Hippocampal formation (tissue), 2 donors: ENCODE measurements around the gene VPS26A.
A peak's percentile ranks its signal among the peaks of the same experiment; 100 is the strongest.
"Not testable (repeated sequence)": the region's sequence is repeated elsewhere in the genome, so short reads cannot be mapped to it uniquely, and the experiment has no call there.

Experiments used
- DNase-seq, 2 donors: peaks; one replicate each; lab custom pipeline; 2025; lab: John Stamatoyannopoulos, UW

The VPS26A gene

GRCh38 chr10:69103784-69104183 is 20.2 kb upstream of the VPS26A start:
- DNase-seq = no peak

- no peak for DNase-seq
Observed at GRCh38 chr10:69104994-69105790, 18.8 kb upstream of the VPS26A start.

GRCh38 chr10:69107176-69107490 is 16.8 kb upstream of the VPS26A start:
- no peak for DNase-seq

DNA sequence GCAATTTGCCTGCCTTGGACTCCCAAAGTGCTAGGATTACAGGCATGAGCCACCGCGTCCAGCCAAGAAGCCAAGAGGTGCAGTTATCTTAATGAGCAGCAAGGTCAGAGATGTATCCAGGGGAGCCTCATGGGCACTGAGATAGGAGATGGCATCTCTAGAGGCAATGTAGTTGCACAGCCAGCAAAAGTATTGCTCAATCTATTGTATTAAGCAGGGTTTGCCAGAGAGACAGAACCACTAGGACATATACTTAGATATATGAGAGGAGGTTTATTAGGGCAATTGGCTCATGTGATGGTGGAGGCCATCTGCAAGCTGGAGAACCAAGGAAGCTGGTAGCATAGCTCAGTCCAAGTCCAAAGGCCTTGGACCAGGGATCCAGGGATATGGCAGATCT is 16.3 kb upstream of the VPS26A start:
- DNase-seq = no peak

DNA sequence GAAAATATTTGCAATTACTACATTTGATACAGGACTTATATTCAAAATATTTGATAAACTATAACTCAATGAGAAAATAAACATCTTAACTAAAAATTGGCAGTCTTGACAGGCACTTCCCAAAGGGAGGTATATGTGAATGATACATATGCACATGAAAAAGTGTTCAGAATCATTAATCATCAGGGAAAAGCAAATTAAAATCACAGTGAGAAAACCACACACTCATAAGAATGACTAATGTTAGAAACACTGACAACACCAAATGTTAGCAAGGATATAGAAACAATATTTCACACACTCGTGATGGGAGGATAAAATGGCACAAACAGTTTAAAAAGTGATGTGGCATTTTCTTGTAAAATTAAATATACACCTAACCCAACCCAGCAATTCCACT is 4.1 kb upstream of the VPS26A start:
- DNase-seq = no peak

DNA sequence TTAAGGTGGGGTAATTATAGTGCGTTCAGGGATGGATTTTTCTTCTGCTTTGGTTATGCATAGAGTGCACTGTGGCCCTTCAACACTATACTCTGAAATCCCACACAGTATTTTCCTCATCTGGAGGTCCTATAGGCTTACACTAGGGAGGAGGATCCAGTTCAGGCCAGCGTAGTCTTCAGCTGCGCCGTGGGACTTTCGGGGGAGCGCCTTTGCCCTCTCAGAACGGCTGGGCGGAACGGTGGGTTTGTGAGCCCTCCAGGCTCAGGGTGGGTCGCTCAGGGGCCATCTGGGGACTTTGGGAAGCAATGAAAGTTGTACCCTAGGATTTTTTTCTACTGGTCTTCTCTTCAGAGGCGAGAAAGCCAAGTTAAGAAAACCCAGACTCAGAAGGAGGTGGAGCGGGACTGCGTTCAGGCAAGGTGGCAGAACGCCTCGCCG is 652 bp upstream of the VPS26A start:
- peak; percentile 63 for DNase-seq

GRCh38 chr10:69124563-69125268 is 738 bp downstream of the VPS26A start:
- peak; percentile 5 to 29 for DNase-seq

GRCh38 chr10:69125554-69125953 is 1.6 kb downstream of the VPS26A start:
- no peak for DNase-seq

- DNase-seq = no peak
Observed at GRCh38 chr10:69130251-69130650, 6.3 kb downstream of the VPS26A start.

GRCh38 chr10:69139961-69140360 is 16.0 kb downstream of the VPS26A start:
- no peak for DNase-seq

- no peak for DNase-seq
Observed at GRCh38 chr10:69141304-69141703, 17.3 kb downstream of the VPS26A start.

DNA sequence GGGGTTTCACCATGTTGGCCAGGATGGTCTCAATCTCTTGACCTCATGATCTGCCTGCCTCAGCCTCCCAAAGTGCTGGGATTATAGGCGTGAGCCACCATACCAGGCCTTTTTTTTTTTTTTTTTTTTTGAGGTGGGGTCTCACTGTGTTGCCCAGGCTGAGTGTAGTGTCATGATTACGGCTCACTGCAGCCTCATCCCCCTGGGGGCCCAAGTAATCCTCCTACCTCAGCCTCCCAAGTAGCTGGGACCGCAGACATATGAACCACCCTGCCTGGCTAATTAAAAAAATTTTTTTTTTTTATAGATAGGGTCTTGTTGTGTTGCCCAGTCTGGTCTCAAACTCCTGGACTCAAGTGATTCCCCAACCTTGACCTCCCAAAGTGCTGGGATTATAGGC is 18.1 kb downstream of the VPS26A start:
- DNase-seq = not testable (repeated sequence)

DNA sequence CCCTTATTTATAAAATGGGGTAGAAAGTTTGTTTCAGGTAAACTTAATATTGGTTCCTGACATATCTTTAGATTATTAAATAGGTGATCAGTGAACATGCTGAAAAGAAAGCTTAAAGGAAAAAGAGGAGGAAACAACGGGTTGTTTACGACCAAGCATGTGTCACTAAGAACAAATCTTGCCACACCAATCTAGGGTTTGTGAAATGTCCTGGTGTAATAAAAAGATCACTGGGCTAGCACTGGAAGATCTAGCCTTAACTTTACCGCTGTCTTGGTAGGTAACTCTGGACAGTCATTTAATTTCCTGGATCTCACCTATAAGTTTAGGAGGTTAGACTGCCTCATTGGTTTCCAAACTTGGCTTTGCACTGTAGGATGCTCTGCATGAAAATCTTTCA is 19.0 kb downstream of the VPS26A start:
- no peak for DNase-seq

- DNase-seq = no peak
Observed at GRCh38 chr10:69145329-69145728, 21.4 kb downstream of the VPS26A start.

DNA sequence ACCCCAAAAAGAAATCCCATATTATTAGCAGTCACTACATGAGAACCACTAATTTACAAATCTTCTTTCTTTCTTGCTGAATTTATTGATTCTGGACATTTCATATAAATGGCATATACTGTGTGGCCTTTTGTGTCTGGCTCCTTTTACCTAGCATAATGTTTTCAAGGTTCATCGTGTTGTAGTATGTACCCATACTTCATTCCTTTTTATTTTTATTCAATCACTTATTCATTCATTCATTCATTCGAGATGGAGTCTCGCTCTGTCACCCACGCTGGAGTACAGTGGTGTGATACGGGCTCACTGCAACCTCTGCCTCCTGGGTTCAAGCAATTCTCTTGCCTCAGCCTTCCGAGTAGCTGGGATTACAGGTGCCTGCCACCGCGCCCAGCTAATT is 21.9 kb downstream of the VPS26A start:
- no peak for DNase-seq

- DNase-seq = no peak
Observed at GRCh38 chr10:69146759-69147158, 22.8 kb downstream of the VPS26A start.

GRCh38 chr10:69151984-69152383 is 28.0 kb downstream of the VPS26A start:
- no peak for DNase-seq

GRCh38 chr10:69153227-69153626 is 29.2 kb downstream of the VPS26A start:
- no peak for DNase-seq

- DNase-seq = no peak
Observed at GRCh38 chr10:69160809-69161241, 36.8 kb downstream of the VPS26A start.

DNA sequence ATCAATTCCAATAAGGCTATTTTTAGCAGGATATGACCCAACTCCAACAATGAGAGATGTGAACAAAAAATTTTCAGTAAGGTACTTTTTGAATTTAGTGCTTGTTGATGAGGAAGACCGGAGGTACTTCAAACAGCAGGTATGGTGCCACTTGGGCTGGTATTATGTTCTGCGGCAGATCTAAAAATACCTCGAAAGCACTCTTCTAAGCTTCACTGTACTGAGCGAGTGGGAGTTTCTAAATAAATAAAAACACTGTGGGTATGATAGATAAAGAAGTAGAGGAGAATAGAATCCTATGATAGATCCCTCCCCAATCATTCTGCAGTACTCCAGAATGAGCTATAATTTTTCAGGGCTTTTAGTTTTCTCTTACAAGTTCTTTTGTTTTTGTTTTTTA is 44.5 kb downstream of the VPS26A start:
- no peak for DNase-seq

DNA sequence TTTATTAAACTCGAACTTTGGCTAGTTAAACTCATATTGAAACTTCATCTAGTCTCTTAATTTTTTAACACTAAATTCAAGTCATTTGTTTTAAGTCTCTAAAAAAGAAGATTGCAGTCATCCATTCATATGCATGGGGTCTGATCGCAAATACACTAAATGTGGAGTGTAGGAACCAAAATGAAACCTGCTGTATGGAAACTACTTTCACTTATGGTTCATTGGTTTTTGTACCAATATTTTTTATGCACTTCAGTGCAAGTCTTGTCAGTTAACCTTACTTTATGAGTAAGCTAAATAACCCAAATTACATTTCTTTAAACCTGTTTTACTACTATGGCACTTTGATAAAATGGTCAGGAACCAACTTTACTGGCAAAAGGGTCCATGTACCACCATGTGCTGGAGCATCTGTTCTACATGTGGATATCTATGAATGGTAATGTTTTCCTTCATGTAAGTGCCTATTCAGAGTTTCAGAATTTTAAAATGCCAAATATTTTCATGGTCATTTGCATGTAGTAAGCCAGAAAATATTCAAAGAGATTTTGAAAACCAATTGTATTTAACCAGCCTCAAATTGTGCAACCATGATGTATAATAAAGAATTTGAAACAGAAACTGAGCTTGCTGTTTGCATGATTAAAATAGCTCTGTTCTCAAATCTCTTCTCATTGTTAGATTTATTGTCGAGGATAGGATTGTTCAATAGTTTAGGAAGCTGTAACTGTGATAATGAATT is 48.4 kb downstream of the VPS26A start:
- DNase-seq = no peak

- DNase-seq = not testable (repeated sequence)
Observed at GRCh38 chr10:69175326-69175725, 51.3 kb downstream of the VPS26A start.

DNA sequence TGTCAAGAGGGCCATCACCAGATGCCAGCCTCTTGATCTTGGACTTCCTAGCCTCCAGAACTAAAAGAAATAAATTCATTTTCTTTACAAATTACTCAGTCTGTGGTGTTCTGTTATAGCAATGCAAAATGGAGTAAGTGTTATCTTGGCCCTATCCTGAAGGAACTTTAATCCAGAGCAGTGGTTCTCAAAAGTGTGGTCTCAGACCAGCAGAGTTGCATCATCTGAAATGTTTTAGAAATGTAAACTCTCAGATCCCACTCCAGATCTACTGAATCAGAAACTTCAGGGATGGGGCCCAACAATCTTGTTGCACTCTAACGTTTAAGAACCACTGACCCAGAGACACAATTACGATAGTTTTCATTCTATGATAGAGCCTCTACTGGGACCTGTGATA is 52.8 kb downstream of the VPS26A start:
- no peak for DNase-seq
